Bronchus fibroblast of lung (primary cell): ENCODE measurements around the gene CCDC73. TPM values are rescaled to one million over a fixed set of nuclear protein-coding genes. Genes with fewer than 3 reads are reported as not detected.

ENCODE experiments used
- total RNA-seq: library from RNA; depleted of rRNA; stranded (reverse); fragments of >200 nt; gene quantifications from 2 replicates; pipeline ENCODE4 v1.2.3, GENCODE V29; 2015

The CCDC73 gene
- not detected in 2 replicates for total RNA-seq

GRCh38 chr11:32794439-32794838, at the start of gene CCDC73:
TSS of gene CCDC73 (minus strand) at chr11:32794662. CDS start at chr11:32760243, 34,419 bp downstream.

GRCh38 chr11:32829680-32830412, 35.4 kb upstream of the CCDC73 start, which contains the start of gene PRRG4:
TSS of gene PRRG4 (plus strand) at chr11:32829927. CDS start at chr11:32830530, 603 bp downstream.

GRCh38 chr11:32583459-32584271, 210.8 kb downstream of the CCDC73 start, which contains the start of gene EIF3M:
TSS of gene EIF3M (plus strand) at chr11:32583831. CDS start at chr11:32583888, 57 bp downstream.

Other genes starting within 250 kb of the CCDC73 start
- 494 and 579 TPM in 2 replicates for gene EIF3M, start 210.8 kb downstream of the CCDC73 start, total RNA-seq
- not detected in 2 replicates for gene PRRG4, start 35.3 kb upstream of the CCDC73 start, total RNA-seq
- 6.2 and 9.8 TPM in 2 replicates for gene QSER1, start 98.1 kb upstream of the CCDC73 start, total RNA-seq
- 4.0 and 4.5 TPM in 2 replicates for gene DEPDC7, start 221.2 kb upstream of the CCDC73 start, total RNA-seq
- gene TCP11L1, start 244.9 kb upstream of the CCDC73 start, total RNA-seq = 15.6 and 17.7 TPM in 2 replicates